ENCODE results near the gene NKAIN1. TPM values are rescaled to one million over a fixed set of nuclear protein-coding genes. Genes with fewer than 3 reads are reported as not detected.
A peak's percentile ranks its signal among the peaks of the same experiment; 100 is the strongest.

The NKAIN1 gene
- polyA plus RNA-seq, 1 donor, result 2.7 TPM

DNA sequence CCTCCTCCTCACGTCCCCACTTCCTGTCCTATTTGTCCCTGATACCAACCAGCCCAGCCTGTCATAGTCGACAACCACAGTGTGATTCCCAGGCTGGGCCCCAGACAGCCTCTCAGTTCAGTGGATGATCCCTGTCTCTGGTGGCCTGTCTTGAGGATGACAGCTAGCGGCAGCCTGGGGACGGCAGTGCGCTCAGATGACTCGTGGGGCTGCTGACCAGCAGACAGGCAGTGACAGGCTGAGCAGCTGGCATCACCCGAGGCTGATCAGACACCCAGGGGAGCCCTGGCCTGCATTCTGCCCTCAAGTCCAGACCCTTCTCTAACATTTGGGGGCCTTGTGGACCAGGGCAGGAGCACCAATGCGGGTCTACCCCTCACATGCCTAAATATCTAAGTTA lies 21.0 kb downstream of the NKAIN1 start:
- Histone ChIP-seq H3K9me3 (ENCODE audit: control insufficient read depth, low read depth, low read length) (no peaks in the 10 kb centered on the region), H3K4me1 (ENCODE audit: control insufficient read depth, insufficient read depth, low read length) (peaks cover 5% of the 10 kb centered on the region), H3K27me3 (ENCODE audit: control insufficient read depth, insufficient read depth, low read length) (no peaks in the 10 kb centered on the region), H3K4me3 (ENCODE audit: low read length) (no peak overlapping the region), H3K27ac (ENCODE audit: low read length) (no peak overlapping the region), H3K36me3 (ENCODE audit: control insufficient read depth, insufficient read depth, low read length) (no peaks in the 10 kb centered on the region)
- no peak for DNase-seq
- WGBS (ENCODE audit: insufficient coverage, low lambda C conversion rate), result no CpG with 5 or more reads among the region's 8 CpGs

DNA sequence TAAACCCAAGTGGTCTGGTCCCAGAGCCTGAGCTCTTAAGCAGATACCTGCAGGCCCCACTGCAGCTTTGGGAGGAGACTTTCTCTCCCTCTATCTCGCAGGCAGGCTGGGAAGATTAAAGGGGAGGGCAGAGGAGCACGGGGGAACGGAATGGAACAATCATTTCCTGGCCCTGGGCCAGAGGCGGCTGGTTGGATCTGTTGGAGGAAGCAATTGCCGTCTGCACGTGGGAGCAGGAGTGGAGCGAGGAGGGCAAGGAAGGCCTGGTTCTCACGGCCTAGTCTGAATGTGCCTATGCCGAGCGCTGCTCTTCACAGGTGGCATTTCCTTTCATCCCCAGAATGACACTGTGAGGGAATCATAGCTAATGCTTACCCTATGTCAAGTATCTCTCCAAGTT lies 23.7 kb downstream of the NKAIN1 start:
- Histone ChIP-seq H3K9me3 (ENCODE audit: control insufficient read depth, low read depth, low read length) (no peaks in the 10 kb centered on the region), H3K27me3 (ENCODE audit: control insufficient read depth, insufficient read depth, low read length) (no peaks in the 10 kb centered on the region), H3K4me1 (ENCODE audit: control insufficient read depth, insufficient read depth, low read length) (peaks cover 5% of the 10 kb centered on the region), H3K36me3 (ENCODE audit: control insufficient read depth, insufficient read depth, low read length) (no peaks in the 10 kb centered on the region), H3K27ac (ENCODE audit: low read length) (peak overlapping the region; percentile 7), H3K4me3 (ENCODE audit: low read length) (no peak overlapping the region)
- DNase-seq, result peak; percentile 90 to 93
- no CpG with 5 or more reads among the region's 10 CpGs for WGBS (ENCODE audit: insufficient coverage, low lambda C conversion rate)

DNA sequence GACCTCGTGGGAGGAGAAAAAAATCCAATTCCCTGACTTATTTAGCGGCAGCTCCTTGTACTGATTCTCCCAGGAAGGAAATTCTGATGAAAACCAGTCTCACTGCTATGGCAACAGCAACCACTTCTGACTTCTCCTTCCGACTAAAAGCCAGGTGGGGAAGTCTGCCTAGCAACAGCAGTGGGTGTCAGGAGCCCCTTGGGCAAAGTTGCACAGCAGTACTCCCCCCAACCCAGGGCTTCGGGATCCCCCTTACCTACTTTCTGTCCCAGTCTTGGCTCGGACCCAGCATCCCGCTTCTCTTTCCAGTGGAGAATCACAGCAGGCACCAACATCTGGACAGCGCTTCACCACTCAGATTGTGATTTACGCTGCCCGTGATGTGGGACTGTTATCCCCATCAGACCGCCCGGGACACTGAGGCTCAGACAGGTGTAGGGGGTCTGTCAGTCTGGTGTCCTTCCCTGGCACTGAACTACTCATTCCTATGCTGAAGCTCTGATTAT lies 24.6 kb downstream of the NKAIN1 start:
- WGBS (ENCODE audit: insufficient coverage, low lambda C conversion rate), result no CpG with 5 or more reads among the region's 11 CpGs
- H3K9me3 ChIP-seq (ENCODE audit: control insufficient read depth, low read depth, low read length), result no peaks in the 10 kb centered on the region
- no peak overlapping the region for H3K4me3 ChIP-seq (ENCODE audit: low read length)
- H3K27ac ChIP-seq (ENCODE audit: low read length), result no peak overlapping the region
- peaks cover 5% of the 10 kb centered on the region for H3K4me1 ChIP-seq (ENCODE audit: control insufficient read depth, insufficient read depth, low read length)
- H3K36me3 ChIP-seq (ENCODE audit: control insufficient read depth, insufficient read depth, low read length), result no peaks in the 10 kb centered on the region
- DNase-seq, result no peak
- H3K27me3 ChIP-seq (ENCODE audit: control insufficient read depth, insufficient read depth, low read length), result no peaks in the 10 kb centered on the region

DNA sequence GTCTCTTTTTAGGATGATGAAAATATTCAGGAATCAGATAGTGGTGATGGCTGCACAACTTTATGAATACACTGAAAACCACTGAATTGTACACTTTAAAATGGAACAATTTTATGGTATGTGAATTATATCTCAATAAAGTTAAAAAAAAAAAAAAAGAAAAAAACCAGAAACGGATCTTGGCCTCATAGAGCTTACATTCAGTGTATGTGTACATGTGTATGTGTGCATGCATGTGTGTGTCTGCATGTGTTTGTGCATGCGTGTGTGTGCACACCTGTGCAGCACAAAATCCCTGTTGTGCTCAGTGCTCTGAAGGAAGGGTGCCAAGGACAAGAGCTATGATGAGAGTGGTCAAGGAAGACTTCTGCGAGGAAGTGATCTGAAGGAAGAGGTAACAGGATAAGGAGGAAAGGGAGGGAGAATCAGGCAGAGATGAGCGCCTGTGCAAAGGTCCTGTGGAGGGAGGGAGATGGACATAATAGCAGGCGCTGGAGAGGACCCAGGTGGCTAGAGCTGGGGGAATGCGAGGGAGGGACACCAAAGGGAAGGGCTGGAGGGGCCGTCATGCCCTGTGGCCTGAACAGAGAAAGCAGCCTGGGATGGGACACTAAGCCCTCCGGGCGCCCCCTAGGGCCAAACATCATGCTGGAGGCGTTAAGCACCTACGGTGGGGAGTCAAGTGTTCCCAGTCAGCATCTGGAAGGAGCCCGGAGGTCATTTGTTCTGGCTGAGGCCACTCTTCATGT lies 25.2 kb downstream of the NKAIN1 start:
- Histone ChIP-seq H3K9me3 (ENCODE audit: control insufficient read depth, low read depth, low read length) (no peaks in the 10 kb centered on the region), H3K4me3 (ENCODE audit: low read length) (no peak overlapping the region), H3K27ac (ENCODE audit: low read length) (no peak overlapping the region), H3K27me3 (ENCODE audit: control insufficient read depth, insufficient read depth, low read length) (no peaks in the 10 kb centered on the region), H3K36me3 (ENCODE audit: control insufficient read depth, insufficient read depth, low read length) (no peaks in the 10 kb centered on the region), H3K4me1 (ENCODE audit: control insufficient read depth, insufficient read depth, low read length) (peaks cover 5% of the 10 kb centered on the region)
- 93% methylated on average over 3 of the region's 12 CpGs for WGBS (ENCODE audit: insufficient coverage, low lambda C conversion rate)
- DNase-seq, result no peak

DNA sequence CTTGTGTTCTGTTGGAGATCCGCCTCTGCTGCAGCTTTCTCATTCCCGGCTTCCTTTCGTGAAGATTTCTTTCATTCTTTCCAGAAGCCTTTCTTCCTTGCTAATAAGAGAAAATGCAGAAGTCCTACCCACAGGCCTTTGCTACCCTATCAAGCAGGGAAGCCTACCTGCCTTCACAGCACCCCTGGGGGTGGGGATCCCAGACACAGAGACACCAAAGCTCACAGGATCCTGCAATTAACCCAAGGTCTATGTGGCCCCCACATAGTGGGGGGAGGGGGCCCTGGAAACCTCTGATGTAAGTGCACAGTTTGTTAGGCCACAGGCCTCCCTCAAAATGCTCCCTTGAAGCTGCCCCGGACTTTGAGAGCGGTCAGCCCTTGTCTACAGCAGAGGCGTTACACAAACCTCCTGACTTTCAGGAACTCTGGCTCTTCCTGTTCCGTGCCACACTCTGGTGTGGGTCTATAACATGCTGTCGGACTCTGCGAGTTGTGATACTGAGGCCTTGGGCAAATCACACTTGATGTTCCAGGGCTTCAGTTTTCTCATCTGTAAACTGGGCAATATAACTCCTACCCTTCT lies 31.2 kb downstream of the NKAIN1 start:
- H3K4me1 ChIP-seq (ENCODE audit: control insufficient read depth, insufficient read depth, low read length), result no peaks in the 10 kb centered on the region
- WGBS (ENCODE audit: insufficient coverage, low lambda C conversion rate), result no CpG with 5 or more reads among the region's 9 CpGs
- H3K36me3 ChIP-seq (ENCODE audit: control insufficient read depth, insufficient read depth, low read length), result no peaks in the 10 kb centered on the region
- no peak for DNase-seq
- no peaks in the 10 kb centered on the region for H3K9me3 ChIP-seq (ENCODE audit: control insufficient read depth, low read depth, low read length)
- no peak overlapping the region for H3K27ac ChIP-seq (ENCODE audit: low read length)
- no peak overlapping the region for H3K4me3 ChIP-seq (ENCODE audit: low read length)
- no peaks in the 10 kb centered on the region for H3K27me3 ChIP-seq (ENCODE audit: control insufficient read depth, insufficient read depth, low read length)

DNA sequence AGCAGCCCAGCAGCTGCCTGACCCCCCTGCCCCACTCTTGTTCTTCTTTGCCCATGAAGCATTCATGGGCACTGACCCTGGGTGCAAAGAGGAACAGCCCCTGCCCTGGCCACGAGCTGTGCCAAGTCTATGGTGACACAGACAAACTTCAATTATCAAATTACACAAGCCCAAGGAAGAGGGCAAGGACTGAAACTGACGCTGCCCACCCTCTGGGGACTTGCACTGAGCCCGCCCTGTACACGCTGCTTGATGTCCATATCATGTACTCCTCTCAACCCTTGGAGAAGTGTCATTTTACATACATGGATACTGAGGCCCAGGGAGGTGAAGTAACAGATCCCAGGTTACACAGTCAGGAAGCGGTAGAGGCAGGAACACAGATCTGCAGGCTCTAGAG lies 32.1 kb downstream of the NKAIN1 start:
- no peak overlapping the region for H3K27ac ChIP-seq (ENCODE audit: low read length)
- DNase-seq, result no peak
- no CpG with 5 or more reads among the region's 5 CpGs for WGBS (ENCODE audit: insufficient coverage, low lambda C conversion rate)

DNA sequence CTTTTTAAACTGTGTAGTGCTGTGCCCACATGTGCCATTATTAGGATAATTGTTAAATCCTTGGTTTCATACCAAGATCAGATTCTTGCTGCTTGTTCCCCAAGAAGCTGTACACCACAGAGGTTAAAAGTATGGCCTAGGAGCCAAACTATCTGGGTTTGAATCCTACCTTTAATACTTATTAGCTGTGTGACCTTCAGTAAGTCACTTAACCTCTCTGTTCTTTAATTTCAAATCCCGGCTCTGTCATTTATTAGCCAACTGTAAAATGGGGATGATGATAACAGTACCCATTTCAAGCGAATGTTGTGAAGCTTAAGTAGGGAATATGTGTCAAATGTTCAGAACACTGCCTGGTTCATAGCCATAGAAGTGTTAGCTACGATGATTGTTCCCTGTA lies 32.6 kb downstream of the NKAIN1 start:
- Histone ChIP-seq H3K4me1 (ENCODE audit: control insufficient read depth, insufficient read depth, low read length) (no peaks in the 10 kb centered on the region), H3K36me3 (ENCODE audit: control insufficient read depth, insufficient read depth, low read length) (no peaks in the 10 kb centered on the region), H3K27ac (ENCODE audit: low read length) (no peak overlapping the region), H3K9me3 (ENCODE audit: control insufficient read depth, low read depth, low read length) (no peaks in the 10 kb centered on the region), H3K27me3 (ENCODE audit: control insufficient read depth, insufficient read depth, low read length) (no peaks in the 10 kb centered on the region), H3K4me3 (ENCODE audit: low read length) (no peak overlapping the region)
- WGBS (ENCODE audit: insufficient coverage, low lambda C conversion rate), result no CpG with 5 or more reads among the region's 3 CpGs
- no peak for DNase-seq

More for the DNA sequence above, 32.1 kb downstream of the NKAIN1 start:
- H3K4me1 ChIP-seq (ENCODE audit: control insufficient read depth, insufficient read depth, low read length), result no peaks in the 10 kb centered on the region
- H3K36me3 ChIP-seq (ENCODE audit: control insufficient read depth, insufficient read depth, low read length), result no peaks in the 10 kb centered on the region
- no peak overlapping the region for H3K4me3 ChIP-seq (ENCODE audit: low read length)
- no peaks in the 10 kb centered on the region for H3K9me3 ChIP-seq (ENCODE audit: control insufficient read depth, low read depth, low read length)
- no peaks in the 10 kb centered on the region for H3K27me3 ChIP-seq (ENCODE audit: control insufficient read depth, insufficient read depth, low read length)

DNA sequence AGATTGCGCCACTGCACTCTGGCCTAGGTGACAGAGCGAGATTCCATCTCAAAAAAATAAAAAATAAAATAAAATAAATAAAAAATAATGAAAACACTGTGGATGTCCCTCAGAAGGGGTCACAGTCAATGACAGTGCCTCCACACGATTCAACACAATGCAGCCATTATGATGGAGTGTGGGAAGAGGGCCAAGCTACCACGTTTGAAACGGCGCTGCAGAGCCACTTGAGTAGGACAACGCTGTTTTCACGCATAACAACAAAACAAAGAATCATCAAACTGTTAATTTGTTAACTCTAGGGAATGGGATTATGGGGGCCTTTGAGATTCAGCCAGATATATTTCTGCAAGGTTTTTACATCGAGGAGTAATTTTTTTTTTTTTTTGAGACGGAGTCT lies 36.5 kb downstream of the NKAIN1 start:
- Histone ChIP-seq H3K9me3 (ENCODE audit: control insufficient read depth, low read depth, low read length) (no peaks in the 10 kb centered on the region), H3K4me3 (ENCODE audit: low read length) (no peak overlapping the region), H3K27ac (ENCODE audit: low read length) (no peak overlapping the region), H3K36me3 (ENCODE audit: control insufficient read depth, insufficient read depth, low read length) (no peaks in the 10 kb centered on the region), H3K27me3 (ENCODE audit: control insufficient read depth, insufficient read depth, low read length) (no peaks in the 10 kb centered on the region), H3K4me1 (ENCODE audit: control insufficient read depth, insufficient read depth, low read length) (no peaks in the 10 kb centered on the region)
- 95% methylated on average over 4 of the region's 10 CpGs for WGBS (ENCODE audit: insufficient coverage, low lambda C conversion rate)
- DNase-seq, result no peak

DNA sequence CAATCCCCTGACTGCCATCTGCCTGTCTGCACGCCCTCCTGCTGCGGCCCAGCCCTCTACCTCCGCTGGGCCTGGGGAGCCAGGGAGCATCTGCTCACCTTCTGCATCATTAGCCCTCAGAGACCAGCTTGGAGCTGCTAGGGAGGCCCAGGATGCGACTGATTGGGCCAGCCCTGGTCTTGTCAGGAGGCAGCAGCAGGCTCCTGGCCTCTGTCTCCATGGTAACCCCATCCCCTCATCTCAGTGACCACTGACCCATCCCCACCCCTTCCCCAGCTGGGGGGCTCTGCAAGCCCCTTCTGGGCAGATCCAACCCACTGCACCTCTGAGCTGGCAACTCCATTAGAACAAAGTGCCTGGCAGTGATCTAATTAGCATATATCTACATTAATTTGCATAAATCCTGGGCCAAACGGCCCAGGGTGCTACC lies 37.7 kb downstream of the NKAIN1 start:
- H3K27me3 ChIP-seq (ENCODE audit: control insufficient read depth, insufficient read depth, low read length), result no peaks in the 10 kb centered on the region
- WGBS (ENCODE audit: insufficient coverage, low lambda C conversion rate), result no CpG with 5 or more reads among the region's 5 CpGs
- DNase-seq, result no peak
- H3K9me3 ChIP-seq (ENCODE audit: control insufficient read depth, low read depth, low read length), result no peaks in the 10 kb centered on the region
- H3K4me1 ChIP-seq (ENCODE audit: control insufficient read depth, insufficient read depth, low read length), result no peaks in the 10 kb centered on the region
- no peaks in the 10 kb centered on the region for H3K36me3 ChIP-seq (ENCODE audit: control insufficient read depth, insufficient read depth, low read length)
- H3K27ac ChIP-seq (ENCODE audit: low read length), result no peak overlapping the region
- H3K4me3 ChIP-seq (ENCODE audit: low read length), result no peak overlapping the region

DNA sequence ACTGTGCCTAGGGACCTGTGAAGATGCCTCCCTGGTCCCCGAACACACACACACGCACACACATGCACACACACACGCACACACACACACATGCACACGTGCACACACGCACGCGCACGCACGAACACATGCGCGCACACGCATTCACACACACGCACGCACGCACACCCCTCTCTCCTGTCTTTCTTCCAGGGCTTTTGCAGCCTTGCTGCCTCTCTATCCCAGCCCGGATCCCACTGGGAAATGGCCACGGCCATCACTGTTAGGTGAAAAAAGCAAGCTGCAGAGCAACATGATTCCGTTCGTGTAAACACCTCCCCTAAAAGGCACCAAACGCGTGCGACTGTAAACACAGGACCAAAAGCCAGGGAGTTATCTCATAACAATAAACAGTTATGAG lies 39.7 kb downstream of the NKAIN1 start:
- no peaks in the 10 kb centered on the region for H3K9me3 ChIP-seq (ENCODE audit: control insufficient read depth, low read depth, low read length)
- no peaks in the 10 kb centered on the region for H3K27me3 ChIP-seq (ENCODE audit: control insufficient read depth, insufficient read depth, low read length)
- no peak overlapping the region for H3K27ac ChIP-seq (ENCODE audit: low read length)
- no peak overlapping the region for H3K4me3 ChIP-seq (ENCODE audit: low read length)
- no peaks in the 10 kb centered on the region for H3K36me3 ChIP-seq (ENCODE audit: control insufficient read depth, insufficient read depth, low read length)
- H3K4me1 ChIP-seq (ENCODE audit: control insufficient read depth, insufficient read depth, low read length), result no peaks in the 10 kb centered on the region
- DNase-seq, result no peak
- no CpG with 5 or more reads among the region's 22 CpGs for WGBS (ENCODE audit: insufficient coverage, low lambda C conversion rate)
